HG02938 (cell line): ENCODE data around the gene ITGAD.

Source experiments
- ATAC-seq: cut with Tn5 transposase; IDR thresholded peaks from one replicate; pipeline ENCODE4 v1.9.1; 2021; ENCODE audit warnings: mild to moderate bottlenecking, moderate library complexity; ENCODE audit not compliant: unreplicated experiment

The ITGAD gene

DNA sequence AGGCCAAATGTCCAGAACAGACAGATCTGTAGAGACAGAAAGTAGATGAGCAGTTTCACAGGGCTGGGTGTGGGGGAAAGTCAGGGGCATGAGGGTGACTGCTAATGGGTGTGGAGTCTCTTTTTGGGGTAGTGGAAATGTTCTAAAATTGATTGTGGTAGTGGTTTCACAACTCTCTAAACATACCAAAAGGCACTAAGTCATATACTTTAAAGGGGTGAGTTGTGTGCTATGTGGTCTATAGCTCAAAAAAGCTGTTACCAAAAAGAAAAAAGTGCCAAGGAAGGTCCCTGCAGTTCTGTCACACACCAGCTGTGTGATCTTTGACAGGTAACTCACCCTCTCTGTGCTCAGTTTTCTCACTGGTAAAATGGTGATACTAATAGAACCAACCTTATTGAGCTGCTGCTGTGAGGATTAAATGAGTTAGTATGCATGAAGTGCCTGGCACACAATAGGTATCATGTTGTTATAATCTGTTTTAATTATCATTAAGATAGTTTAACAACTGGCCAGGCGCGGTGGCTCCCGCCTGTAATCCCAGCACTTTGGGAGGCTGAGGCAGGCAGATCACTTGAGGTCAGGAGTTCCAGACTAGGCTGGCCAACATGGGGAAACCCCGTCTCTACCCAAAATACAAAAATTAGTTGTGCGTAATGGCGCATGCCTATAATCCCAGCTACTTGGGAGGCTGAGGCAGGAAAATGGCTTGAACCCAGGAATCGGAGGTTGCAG is 27.8 kb upstream of the ITGAD start:
- peak; percentile 70 for ATAC-seq

- no peak for ATAC-seq
These were observed 25.3 kb upstream of the ITGAD start for GRCh38 chr16:31367853-31368252.

- ATAC-seq, result no peak
These were observed 22.1 kb upstream of the ITGAD start for GRCh38 chr16:31371008-31371407.

- ATAC-seq, result no peak
These were observed 21.3 kb upstream of the ITGAD start for GRCh38 chr16:31371619-31372484.

DNA sequence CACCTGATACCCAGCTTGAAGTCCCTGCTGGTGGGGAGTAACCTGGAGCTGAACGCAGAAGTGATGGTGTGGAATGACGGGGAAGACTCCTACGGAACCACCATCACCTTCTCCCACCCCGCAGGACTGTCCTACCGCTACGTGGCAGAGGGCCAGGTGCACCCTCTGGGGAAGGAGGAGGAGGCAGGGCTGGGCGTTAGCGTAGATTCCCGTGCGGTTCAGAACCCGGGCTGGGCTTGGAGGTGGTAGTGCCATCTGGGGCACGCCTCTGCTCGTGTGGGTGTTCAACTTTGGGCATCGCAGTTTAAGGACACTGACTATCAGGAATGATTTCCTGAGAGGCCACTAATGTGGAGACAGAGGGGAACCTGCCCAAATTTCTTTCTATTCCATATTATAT is 19.9 kb upstream of the ITGAD start:
- no peak for ATAC-seq

GRCh38 chr16:31375231-31375630 is 17.9 kb upstream of the ITGAD start:
- ATAC-seq, result no peak

DNA sequence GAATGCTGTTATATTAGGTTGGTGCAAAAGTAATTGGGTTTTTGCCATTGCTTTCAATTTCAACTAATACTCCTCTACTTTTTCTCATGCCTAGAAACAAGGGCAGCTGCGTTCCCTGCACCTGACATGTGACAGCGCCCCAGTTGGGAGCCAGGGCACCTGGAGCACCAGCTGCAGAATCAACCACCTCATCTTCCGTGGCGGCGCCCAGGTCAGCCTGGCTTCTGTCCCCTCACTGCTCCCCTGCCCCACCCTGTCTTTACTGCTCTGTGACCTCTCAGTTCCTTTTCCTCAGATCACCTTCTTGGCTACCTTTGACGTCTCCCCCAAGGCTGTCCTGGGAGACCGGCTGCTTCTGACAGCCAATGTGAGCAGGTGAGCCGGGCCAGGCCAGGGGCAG is 16.4 kb upstream of the ITGAD start:
- ATAC-seq, result no peak

- ATAC-seq, result no peak
These were observed 15.8 kb upstream of the ITGAD start for GRCh38 chr16:31377210-31377903.

DNA sequence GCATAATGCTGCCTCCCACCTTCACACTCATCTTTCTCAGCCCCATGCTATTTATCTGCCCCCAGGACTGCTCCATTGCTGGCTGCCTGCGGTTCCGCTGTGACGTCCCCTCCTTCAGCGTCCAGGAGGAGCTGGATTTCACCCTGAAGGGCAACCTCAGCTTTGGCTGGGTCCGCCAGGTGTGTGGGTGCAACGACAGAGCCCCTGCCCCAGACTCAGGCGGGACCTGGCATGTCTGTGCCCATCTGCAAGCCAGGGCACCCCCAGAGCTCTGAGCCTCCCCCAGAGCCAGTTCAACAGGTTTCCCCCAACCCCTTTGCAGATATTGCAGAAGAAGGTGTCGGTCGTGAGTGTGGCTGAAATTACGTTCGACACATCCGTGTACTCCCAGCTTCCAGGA is 12.9 kb upstream of the ITGAD start:
- ATAC-seq, result no peak

DNA sequence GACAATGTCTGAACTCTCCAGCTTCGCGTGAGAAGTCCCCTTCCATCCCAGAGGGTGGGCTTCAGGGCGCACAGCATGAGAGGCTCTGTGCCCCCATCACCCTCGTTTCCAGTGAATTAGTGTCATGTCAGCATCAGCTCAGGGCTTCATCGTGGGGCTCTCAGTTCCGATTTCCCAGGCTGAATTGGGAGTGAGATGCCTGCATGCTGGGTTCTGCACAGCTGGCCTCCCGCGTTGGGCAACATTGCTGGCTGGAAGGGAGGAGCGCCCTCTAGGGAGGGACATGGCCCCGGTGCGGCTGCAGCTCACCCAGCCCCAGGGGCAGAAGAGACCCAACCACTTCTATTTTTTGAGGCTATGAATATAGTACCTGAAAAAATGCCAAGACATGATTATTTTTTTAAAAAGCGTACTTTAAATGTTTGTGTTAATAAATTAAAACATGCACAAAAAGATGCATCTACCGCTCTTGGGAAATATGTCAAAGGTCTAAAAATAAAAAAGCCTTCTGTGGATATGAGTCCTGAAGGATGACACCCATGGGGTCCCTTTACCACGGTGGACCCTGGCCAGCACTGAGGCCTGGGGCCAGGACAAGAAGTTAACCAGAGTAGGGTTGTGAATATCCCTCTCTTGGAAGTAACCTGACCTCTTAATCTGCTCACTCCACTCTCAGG is 10.5 kb upstream of the ITGAD start:
- no peak for ATAC-seq

- no peak for ATAC-seq
These were observed 7.5 kb upstream of the ITGAD start for GRCh38 chr16:31385680-31386079.

- ATAC-seq, result peak; percentile 56
These were observed 6.8 kb upstream of the ITGAD start for GRCh38 chr16:31386157-31386984.

DNA sequence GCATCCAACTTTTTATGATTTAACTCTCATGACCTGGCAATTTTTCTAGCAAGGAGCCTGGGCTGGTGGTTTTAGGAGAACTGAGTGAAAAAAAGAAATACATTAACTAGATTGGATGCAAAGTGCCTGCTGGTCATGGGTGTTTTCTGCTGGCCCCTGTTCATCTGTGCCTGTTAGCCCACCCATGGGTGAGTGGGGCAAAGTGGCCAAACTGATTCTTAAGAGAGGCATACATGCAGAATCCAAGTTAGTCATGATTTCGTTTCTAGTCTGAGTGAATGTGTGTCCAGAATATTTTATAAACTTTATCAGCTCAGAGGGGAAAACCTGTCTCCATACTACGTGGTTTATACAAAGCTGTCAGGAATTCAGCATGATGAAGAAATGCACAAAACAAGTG is 4.6 kb upstream of the ITGAD start:
- no peak for ATAC-seq

DNA sequence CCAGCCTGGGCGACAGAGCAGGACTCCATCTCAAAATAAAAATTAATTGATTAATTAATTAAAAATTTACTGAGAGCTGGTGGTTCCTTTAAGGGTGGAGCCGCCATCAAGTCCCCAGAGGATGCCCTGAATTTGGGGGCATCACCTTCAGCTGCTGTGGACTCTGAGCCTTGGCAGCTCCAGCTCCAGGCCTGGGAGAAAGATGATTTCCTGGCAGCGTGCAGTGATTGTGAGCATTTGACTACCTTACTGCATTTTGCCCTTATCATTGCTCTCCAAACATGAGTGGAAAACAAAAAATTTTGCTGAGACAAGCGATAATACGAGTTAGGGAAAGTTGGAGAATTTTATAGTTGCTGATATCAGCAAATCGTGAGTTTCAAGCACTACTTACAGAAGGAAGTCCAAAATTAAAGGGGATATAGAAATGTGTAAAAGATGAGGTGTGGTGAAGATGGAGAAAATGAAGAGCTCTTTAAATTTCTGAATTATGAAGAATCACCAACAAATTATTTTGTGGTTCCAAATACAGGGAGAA is 2.6 kb upstream of the ITGAD start:
- ATAC-seq, result no peak

- ATAC-seq, result no peak
These were observed 2.5 kb downstream of the ITGAD start for GRCh38 chr16:31395647-31396046.

DNA sequence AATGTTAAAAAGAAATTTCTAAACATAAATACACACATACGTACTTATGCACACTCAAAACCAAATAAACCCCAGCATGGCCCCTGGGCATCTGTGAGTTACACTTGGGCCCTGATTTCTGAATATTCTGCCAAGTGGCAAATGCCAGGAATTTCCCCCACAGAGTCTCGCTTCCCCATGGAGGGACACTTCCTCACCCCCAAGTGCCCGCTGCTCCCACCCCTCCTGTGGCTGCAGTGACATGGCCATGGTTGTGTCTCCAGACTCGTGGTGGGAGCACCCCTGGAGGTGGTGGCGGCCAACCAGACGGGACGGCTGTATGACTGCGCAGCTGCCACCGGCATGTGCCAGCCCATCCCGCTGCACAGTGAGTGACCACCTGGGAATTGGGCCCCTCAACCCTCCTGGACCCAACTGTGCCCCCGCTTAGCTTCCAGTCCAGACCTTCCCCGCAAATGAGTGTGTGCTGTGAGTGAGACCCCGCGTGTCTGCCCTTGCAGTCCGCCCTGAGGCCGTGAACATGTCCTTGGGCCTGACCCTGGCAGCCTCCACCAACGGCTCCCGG is 4.0 kb downstream of the ITGAD start:
- ATAC-seq, result no peak

- ATAC-seq, result no peak
These were observed 4.6 kb downstream of the ITGAD start for GRCh38 chr16:31397701-31398100.

DNA sequence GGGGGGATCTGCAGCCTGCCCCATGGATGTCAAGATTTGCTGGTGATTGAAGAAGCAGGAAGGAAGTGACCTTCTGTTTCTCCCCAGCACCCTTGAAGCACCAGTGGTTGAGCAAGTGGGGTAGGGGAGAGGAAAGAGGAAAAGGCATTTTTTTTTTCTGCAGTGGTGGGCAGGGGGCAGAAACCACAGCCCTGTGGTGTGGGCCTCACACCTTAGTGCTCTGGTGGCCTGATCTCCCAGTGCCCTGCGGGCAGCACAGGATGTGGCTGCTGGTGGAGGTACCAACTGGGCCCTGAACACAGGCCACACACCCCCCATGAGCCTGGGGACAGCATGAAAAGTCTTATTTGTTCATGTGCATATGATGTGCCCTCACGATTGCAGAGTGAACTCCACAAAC is 7.1 kb downstream of the ITGAD start:
- ATAC-seq, result no peak

GRCh38 chr16:31401436-31401835 is 8.3 kb downstream of the ITGAD start:
- ATAC-seq, result no peak

DNA sequence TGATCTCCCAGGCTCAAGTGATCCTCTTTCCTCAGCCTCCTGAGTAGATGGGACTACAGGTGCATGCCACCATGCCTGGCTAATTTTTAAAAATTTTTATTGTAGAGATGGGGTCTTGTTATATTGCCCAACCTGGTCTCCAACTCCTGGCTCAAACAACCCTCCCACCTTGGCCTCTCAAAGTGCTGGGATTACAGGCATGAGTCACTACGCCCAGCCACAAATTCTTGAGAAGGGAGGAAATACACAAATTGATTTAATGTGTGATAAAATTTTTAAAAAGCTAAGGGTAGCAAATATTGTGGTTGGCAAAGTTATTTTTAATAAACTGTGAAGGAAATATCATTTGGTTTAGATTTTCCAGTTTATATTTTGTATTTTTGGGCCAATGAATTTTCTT is 9.6 kb downstream of the ITGAD start:
- ATAC-seq, result no peak
